Small intestine (tissue), 7 donors: ENCODE data around the gene SIK2. TPM values are rescaled to one million over a fixed set of nuclear protein-coding genes. Genes with fewer than 3 reads are reported as not detected.
"Not testable (repeated sequence)": the region's sequence is repeated elsewhere in the genome, so short reads cannot be mapped to it uniquely, and the experiment has no call there.

ENCODE experiments used
- DNase-seq, 2 donors: peaks; one replicate each; pipeline versions ENCODE4 v3.0.0 to v3.0.0-alpha.2; 2013
- FAIRE-seq: peaks from 2 replicates; lab custom pipeline; 2012; peaks lifted over from hg19 to GRCh38; lab: Jason Lieb, UNC
- H3K27ac ChIP-seq, 3 donors: one replicate each; pipeline ENCODE4 v1.5.1; 2013; ENCODE audit warnings: low read length in 2 of 3, mild to moderate bottlenecking in 2 of 3, control low read depth in 1 of 3, inconsistent platforms in 1 of 3, low read depth in 1 of 3, moderate library complexity in 1 of 3
- H3K27me3 ChIP-seq, 3 donors: one replicate each; pipeline ENCODE4 v1.6.1; 2013; ENCODE audit warnings: low read length in 3 of 3, inconsistent platforms in 1 of 3; ENCODE audit not compliant: control insufficient read depth in 3 of 3, insufficient read depth in 3 of 3
- H3K36me3 ChIP-seq, 3 donors: one replicate each; pipeline ENCODE4 v1.6.1; 2013; ENCODE audit warnings: low read length in 3 of 3, inconsistent platforms in 1 of 3, low read depth in 1 of 3, mild to moderate bottlenecking in 1 of 3, moderate library complexity in 1 of 3; ENCODE audit not compliant: control insufficient read depth in 3 of 3, insufficient read depth in 2 of 3
- H3K4me1 ChIP-seq, 3 donors: one replicate each; pipeline ENCODE4 v1.6.1; 2013; ENCODE audit warnings: low read length in 2 of 3, inconsistent platforms in 1 of 3, low read depth in 1 of 3, mild to moderate bottlenecking in 1 of 3, moderate library complexity in 1 of 3; ENCODE audit not compliant: control insufficient read depth in 3 of 3, insufficient read depth in 2 of 3
- H3K4me3 ChIP-seq, 3 donors: one replicate each; pipeline ENCODE4 v1.5.1; 2013; ENCODE audit warnings: low read length in 3 of 3, control low read depth in 1 of 3, inconsistent platforms in 1 of 3, low read depth in 1 of 3, mild to moderate bottlenecking in 1 of 3, moderate library complexity in 1 of 3
- H3K9me3 ChIP-seq, 2 donors: one replicate each; pipeline ENCODE4 v1.6.1; 2013; ENCODE audit warnings: low read depth in 1 of 2, low read length in 1 of 2; ENCODE audit not compliant: control insufficient read depth in 2 of 2, insufficient read depth in 1 of 2
- WGBS, 3 donors: extraction: QIAGEN DNeasy Blood & Tissue Kit; methylation state at CpG; one replicate each; pipeline ENCODE4 v1.1.7; 2013; 5-methylcytosine and 5-hydroxymethylcytosine counted together
- polyA plus RNA-seq, 4 donors: library from polyadenylated mRNA; stranded (reverse) in 3 of 4; unstranded in 1 of 4; fragments of 200-250 nt in 3 of 4; fragments of 120-200 nt in 1 of 4; gene quantifications; one replicate each; pipeline versions ENCODE4 v1.2.1 to v1.2.3, GENCODE V29; 2013
- donor health status: healthy with polysubstance abuse.
- donor health status: control.
- donor health status: control.
- donor health status: Bipolar disorder and iron deficiency.
- donor health status: healthy.

The SIK2 gene
- polyA plus RNA-seq, 4 donors: 3.8 to 22.5 (median 5.6) TPM

- DNase-seq (no peak), FAIRE-seq (no peak)
- H3K27ac ChIP-seq: no peak overlapping the region
- WGBS, 3 donors: 94 to 99% (median 96%) methylated on average over 1 of the region's 1 CpG
- H3K4me1 ChIP-seq: peaks cover 0 to 22% (median 0%) of the 10 kb centered on the region in 3 donors
- H3K36me3 ChIP-seq: peaks cover 2 to 21% (median 10%) of the 10 kb centered on the region in 3 donors
- H3K27me3 ChIP-seq: no peaks in the 10 kb centered on the region
- H3K9me3 ChIP-seq: no peaks in the 10 kb centered on the region
- no peak overlapping the region for H3K4me3 ChIP-seq
Observed at GRCh38 chr11:111700162-111700561, 97.9 kb downstream of the SIK2 start.

- Histone ChIP-seq H3K36me3 (peaks cover 2 to 23% (median 14%) of the 10 kb centered on the region in 3 donors), H3K27me3 (no peaks in the 10 kb centered on the region), H3K9me3 (no peaks in the 10 kb centered on the region), H3K27ac (peak overlapping the region in 1 of 3 donors; percentile 58), H3K4me3 (no peak overlapping the region), H3K4me1 (peaks cover 0 to 26% (median 2%) of the 10 kb centered on the region in 3 donors)
- no peak for FAIRE-seq
- DNase-seq: no peak
- WGBS, 3 donors: 82 to 88% (median 86%) methylated on average over 5 of the region's 5 CpGs
Observed at GRCh38 chr11:111702623-111703022, 100.4 kb downstream of the SIK2 start.

DNA sequence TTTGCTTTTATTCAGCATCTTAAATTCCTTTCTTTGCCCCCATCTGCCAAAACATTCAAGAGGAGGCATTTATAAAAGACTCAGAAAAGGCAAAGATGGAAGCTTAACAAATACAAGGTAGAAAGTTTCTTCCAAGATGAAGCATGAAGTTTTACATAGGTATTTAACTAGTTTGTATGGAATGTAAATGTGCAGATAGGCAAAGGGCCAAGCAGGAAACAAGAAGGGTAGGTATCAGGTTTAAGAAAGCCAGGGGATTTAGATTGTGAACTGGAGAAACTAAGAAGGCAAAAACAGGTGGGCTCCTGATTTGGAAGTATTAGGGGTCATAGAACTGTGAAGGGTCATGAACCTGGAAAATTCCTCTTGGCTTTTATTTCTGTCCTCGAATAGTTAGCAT is 101.3 kb downstream of the SIK2 start:
- no peak for FAIRE-seq
- no peak for DNase-seq
- no peak overlapping the region for H3K4me3 ChIP-seq
- H3K4me1 ChIP-seq: peaks cover 0 to 17% (median 2%) of the 10 kb centered on the region in 3 donors
- H3K9me3 ChIP-seq: no peaks in the 10 kb centered on the region
- 63 to 88% (median 79%) methylated on average over 1 of the region's 1 CpG for WGBS, 3 donors
- peak overlapping the region in 1 of 3 donors; percentile 58 for H3K27ac ChIP-seq
- no peaks in the 10 kb centered on the region for H3K27me3 ChIP-seq
- peaks cover 2 to 24% (median 14%) of the 10 kb centered on the region in 3 donors for H3K36me3 ChIP-seq

GRCh38 chr11:111707039-111707690 is 104.9 kb downstream of the SIK2 start:
- DNase-seq (peak; percentile 44 to 68), FAIRE-seq (no peak)
- no peak overlapping the region for H3K4me3 ChIP-seq
- no peaks in the 10 kb centered on the region for H3K27me3 ChIP-seq
- H3K36me3 ChIP-seq: peaks cover 3 to 41% (median 12%) of the 10 kb centered on the region in 3 donors
- H3K9me3 ChIP-seq: no peaks in the 10 kb centered on the region
- H3K4me1 ChIP-seq: peaks cover 0 to 13% (median 2%) of the 10 kb centered on the region in 3 donors
- no peak overlapping the region for H3K27ac ChIP-seq
- WGBS, 3 donors: 24 to 42% (median 41%) methylated on average over 9 of the region's 9 CpGs

GRCh38 chr11:111707691-111708067 is 105.4 kb downstream of the SIK2 start:
- H3K9me3 ChIP-seq: no peaks in the 10 kb centered on the region
- no peaks in the 10 kb centered on the region for H3K27me3 ChIP-seq
- H3K4me1 ChIP-seq: peaks cover 0 to 10% (median 2%) of the 10 kb centered on the region in 3 donors
- FAIRE-seq: no peak
- no peak for DNase-seq
- peaks cover 5 to 40% (median 12%) of the 10 kb centered on the region in 3 donors for H3K36me3 ChIP-seq
- no peak overlapping the region for H3K27ac ChIP-seq
- H3K4me3 ChIP-seq: no peak overlapping the region
- 89 to 94% (median 92%) methylated on average over 5 of the region's 5 CpGs for WGBS, 3 donors

- H3K27ac ChIP-seq: no peak overlapping the region
- H3K27me3 ChIP-seq: no peaks in the 10 kb centered on the region
- H3K36me3 ChIP-seq: peaks cover 3 to 40% (median 9%) of the 10 kb centered on the region in 3 donors
- FAIRE-seq (no peak), DNase-seq (no peak)
- no peak overlapping the region for H3K4me3 ChIP-seq
- no peaks in the 10 kb centered on the region for H3K9me3 ChIP-seq
- 89 to 98% (median 91%) methylated on average over 4 of the region's 4 CpGs for WGBS, 3 donors
- H3K4me1 ChIP-seq: peaks cover 0 to 4% (median 0%) of the 10 kb centered on the region in 3 donors
Observed at GRCh38 chr11:111714522-111714921, 112.3 kb downstream of the SIK2 start.

DNA sequence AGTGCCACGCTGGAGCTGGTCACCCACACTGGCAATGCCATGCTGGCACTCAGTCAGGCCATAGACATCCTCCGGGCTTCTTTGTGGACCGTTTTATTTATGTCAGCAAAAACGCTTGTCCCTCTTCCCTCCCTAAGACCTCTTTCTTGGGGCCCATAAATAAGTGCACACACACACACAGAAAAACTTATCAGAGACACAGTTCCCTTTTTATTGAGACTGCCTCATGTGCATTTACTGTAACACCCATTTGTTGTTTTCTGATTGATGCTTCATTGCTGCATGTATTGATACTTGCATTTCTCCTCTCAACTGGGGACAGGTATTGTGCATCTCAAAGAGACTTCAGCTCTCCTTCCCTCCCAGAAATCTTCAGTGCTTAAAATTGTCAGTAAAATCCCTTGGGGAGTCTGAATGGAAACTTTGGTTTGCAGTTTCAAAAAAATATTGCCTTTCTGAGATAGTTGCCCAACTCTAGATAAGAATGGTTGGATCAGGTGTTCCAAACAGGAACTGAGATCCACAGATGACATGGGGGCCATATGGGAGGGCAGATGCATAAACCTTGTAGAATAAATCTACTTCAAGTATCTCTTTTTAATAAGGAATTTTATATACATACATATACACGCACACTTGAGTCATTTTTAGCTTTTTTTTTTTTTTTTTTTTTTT is 113.0 kb downstream of the SIK2 start:
- H3K4me3 ChIP-seq: no peak overlapping the region
- 78 to 94% (median 92%) methylated on average over 5 of the region's 5 CpGs for WGBS, 3 donors
- H3K36me3 ChIP-seq: peaks cover 6 to 43% (median 9%) of the 10 kb centered on the region in 3 donors

GRCh38 chr11:111717660-111718059 is 115.4 kb downstream of the SIK2 start:
- Histone ChIP-seq H3K36me3 (peaks cover 6 to 54% (median 10%) of the 10 kb centered on the region in 3 donors), H3K4me1 (peaks cover 0 to 22% (median 0%) of the 10 kb centered on the region in 3 donors)
- H3K27me3 ChIP-seq, H3K9me3 ChIP-seq, FAIRE-seq, DNase-seq, H3K27ac ChIP-seq, H3K4me3 ChIP-seq: not testable (repeated sequence)
- 89 to 98% (median 93%) methylated on average over 3 of the region's 3 CpGs for WGBS, 3 donors

More for the DNA sequence above, 113.0 kb downstream of the SIK2 start:
- peaks cover 0 to 4% (median 0%) of the 10 kb centered on the region in 3 donors for H3K4me1 ChIP-seq
- FAIRE-seq (no peak), DNase-seq (no peak)
- no peaks in the 10 kb centered on the region for H3K27me3 ChIP-seq
- H3K27ac ChIP-seq: no peak overlapping the region
- no peaks in the 10 kb centered on the region for H3K9me3 ChIP-seq
